Activated CD4-positive, alpha-beta T cell treated with anti-CD3 and anti-CD28 coated beads for 1 hour (primary cell): ENCODE results near the gene KCNB1.

Source experiments
- DNase-seq: peaks from one replicate; pipeline ENCODE4 v3.0.0-alpha.2; 2020

KCNB1 gene

DNA sequence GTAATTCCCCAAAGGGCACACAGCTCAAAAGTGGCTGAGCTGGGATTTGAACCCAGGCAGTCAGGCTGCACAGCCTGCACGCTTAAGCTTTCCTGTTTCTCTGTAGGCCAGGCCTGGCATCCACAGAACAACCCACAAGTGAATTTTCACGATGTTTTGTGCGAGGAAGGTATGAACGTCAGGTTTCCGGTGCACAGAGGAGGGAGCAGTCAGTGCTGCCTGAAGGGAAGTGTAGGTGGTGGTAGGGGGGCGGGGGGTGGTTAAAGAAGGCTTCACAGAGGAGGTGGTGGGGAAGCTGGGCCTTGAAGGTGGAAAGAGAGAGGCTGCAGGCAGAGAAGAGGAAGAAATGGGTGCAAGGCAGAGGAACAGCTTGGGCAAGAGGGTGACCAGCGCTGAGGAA is 14.1 kb downstream of the KCNB1 start:
- DNase-seq, result no peak

- no peak for DNase-seq
Observed at GRCh38 chr20:49466114-49466912, 16.2 kb downstream of the KCNB1 start.

DNA sequence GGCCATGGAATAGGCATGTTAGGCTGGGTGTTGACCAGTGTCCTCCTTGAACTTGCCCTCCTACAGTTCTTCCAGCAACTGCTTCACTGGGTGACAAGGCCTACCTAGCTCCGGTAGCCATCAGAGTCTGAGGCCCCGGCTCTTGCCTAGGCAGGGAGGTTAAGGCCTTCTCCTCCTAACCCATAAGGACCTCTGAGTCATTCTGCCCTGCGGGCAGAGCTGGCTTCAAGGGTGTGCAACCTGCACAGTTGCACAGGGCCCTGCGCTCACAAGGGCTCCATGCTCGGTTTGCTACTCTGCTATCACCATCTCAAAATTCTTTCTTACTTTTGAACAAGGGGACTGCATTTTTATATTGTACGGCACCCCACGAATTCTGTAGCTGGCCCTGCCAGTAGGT is 17.9 kb downstream of the KCNB1 start:
- no peak for DNase-seq

- DNase-seq, result no peak
Observed at GRCh38 chr20:49462626-49463025, 19.8 kb downstream of the KCNB1 start.

DNA sequence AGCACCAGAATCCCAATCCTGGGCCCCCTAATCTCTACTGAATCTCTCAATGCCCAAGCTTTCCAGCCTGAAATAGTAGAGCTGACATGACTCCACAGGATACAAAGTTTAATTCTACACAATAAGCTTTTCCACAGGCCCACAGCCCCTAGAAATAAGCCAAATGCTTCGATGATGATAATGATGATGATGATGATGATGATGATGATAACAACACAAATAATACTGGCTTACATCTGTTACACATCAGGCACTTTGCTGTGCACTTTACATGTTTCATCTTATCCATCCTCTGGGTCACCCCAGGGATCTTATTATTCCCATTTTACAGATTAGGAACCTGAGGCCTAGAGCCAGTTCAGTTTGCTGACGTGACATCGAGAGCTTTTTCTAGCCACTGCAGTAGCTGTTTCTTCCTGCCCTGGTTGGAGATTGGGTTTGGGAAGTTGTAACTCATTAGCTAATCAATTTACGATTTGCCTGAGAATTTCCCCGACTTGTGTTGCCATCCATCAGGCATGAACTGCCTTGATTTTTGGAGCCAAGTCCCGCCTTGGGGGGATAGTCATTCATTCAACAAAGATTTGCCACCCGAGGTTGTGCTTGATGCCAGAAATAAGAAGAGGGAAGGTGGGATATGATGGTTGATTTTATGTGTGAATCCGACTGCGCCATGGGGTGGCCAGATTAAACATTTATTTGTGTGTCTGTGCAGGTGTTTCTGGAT is 20.4 kb downstream of the KCNB1 start:
- DNase-seq, result no peak

DNA sequence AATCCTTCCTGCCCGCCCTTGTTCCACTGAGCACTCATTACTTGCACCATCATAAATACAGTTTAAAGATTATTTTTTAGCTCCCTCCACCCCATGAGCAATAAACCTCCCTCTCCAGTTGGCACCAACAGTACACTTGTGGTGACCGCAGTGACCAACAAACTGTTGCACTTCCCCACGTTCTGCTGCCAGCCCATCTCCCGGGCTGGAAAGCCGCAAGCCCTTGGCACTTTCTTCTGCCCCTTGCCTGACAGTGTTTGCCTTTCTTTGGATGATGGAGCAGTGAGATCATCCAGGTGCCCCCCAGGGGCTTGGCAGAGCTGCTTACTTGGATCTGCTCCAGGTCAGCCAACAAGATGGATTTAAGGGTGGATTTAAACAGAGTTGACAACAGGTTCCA is 21.6 kb downstream of the KCNB1 start:
- DNase-seq, result no peak

DNA sequence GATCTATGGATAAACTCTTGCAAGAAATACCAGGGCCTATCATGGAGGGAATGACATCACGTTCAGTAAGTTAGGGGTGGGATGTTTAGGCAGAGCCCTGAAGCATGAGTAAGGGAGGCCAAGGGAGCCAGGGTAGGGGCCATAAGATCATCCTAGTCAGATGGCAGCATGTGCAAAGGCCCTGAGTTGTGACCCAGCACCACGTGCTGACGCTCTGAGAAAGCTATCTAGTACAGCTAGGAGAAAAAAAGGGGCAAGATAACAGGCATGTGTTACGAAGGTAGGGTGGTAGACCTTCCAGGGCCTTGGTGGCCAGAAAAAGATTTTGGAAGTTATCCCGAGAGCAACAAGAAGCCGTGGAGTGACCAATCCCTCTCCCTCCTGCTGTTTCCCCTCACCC is 22.3 kb downstream of the KCNB1 start:
- no peak for DNase-seq

DNA sequence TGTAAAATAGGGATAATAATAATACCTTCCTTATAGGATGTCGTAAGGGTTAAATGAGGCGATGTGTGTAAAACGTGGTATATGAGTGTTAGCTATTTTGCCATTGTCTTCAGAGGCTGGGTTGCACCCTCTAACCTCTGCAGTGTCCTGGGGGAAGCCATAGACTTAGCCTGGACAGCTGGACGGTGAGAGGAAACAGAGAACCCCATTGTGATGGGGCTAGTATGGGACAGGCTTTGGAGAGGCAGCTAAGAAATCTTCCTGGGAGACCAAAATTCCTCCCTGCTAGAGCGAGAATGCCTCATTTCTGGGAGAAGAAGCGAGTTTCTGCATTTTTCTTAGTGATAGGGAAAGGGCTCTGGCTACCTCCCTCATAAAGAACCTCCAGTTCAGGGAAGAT is 22.8 kb downstream of the KCNB1 start:
- no peak for DNase-seq

DNA sequence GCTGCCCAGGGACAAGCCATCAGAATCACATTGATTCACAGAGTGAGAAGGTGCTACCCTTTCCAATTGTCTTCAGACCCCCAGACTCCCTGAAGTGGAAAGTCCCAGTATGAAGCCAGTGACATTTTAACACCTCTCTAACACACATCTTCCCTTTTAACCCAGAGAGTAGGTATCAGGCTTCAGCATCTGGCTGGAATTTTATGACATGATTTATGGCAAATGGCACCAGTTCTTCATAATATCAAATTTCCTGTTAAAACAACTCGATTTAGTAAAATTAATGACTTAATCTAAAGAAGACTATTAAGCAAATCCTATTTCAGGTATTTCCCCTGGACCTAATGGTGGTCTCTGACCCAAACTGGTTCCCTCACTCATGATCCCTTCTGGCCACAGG is 25.0 kb downstream of the KCNB1 start:
- DNase-seq, result no peak

- no peak for DNase-seq
Observed at GRCh38 chr20:49456646-49457045, 25.8 kb downstream of the KCNB1 start.

DNA sequence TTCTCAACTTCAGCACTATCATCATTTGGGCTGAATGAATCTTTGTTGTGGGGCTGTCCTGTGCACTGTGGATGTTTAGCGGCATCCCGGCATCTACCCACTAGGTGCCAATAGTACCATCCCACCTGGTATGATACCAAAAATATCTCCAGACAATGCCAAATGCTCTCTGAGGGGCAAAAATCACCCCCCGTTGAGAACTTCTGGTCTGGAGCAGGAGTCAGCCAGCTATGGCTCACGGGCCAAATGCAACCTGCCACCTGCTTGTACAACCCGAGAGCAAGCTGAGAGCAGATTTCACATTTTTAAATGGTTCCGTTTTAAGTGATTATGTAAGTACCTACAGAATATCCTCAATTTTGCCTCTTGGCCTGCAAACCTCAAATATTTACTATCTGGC is 26.8 kb downstream of the KCNB1 start:
- DNase-seq, result no peak

DNA sequence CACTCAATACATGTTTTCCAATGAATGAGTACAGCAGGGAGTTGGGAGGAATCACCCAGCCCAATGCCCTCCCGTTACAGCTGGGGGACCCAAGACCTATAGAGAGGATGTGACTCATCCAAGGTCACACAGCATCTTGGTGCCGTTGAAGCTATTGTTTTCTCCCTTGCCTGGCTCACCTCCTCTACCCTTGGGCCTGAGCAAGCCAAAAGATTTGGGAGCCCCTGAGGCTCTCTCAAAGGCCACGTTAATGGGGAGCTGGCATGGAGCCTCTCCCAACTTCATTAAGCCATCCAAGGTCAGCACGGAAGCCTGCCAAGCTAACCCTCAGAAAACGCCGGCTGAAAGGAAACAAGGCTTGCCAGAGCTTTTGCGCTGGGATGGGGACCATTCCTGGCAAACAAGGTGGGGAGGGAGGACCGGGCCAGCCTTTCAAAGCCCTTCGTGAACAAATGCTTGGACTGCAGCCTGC is 30.4 kb downstream of the KCNB1 start:
- DNase-seq, result no peak

- no peak for DNase-seq
Observed at GRCh38 chr20:49450281-49450721, 32.2 kb downstream of the KCNB1 start.

DNA sequence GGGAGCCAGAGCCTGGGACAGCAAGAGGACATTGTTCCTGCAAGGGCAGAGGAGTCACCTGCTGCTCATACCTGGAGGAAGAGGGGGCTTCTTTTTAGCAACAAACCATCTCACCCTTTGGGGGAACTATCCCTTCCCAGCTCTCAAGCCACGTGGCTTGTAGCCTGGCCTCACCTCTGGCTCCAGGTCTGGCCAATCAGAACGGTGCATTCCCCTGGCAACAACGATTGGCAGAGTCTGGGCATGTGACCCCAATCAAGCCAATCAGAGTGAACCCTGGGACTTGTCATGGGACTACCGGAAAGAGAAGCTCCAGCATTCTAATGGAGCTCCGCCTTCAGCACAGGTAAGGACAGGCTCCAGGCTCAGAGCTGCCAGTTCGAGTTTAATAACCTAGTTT is 33.6 kb downstream of the KCNB1 start:
- no peak for DNase-seq

GRCh38 chr20:49447946-49448809 is 34.3 kb downstream of the KCNB1 start:
- no peak for DNase-seq

DNA sequence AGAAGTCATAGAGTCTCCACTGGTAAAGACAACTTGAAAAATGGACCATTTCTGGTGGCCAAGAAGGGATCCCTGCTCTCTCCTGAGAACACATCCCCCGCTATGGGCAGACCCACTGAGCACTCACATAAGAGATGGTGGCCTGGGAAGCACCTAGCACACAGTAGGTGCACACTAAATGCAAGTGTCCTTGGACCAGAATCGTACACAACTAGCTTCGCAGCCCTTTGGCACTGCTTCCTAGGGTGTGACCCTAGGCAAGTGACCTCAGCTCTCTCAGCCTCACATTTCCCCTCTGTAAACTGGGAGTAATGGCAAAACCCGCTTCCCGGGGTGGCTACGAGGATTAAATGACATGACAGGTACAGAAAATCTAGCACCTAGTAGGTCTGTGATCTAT is 35.1 kb downstream of the KCNB1 start:
- no peak for DNase-seq

- DNase-seq, result no peak
Observed at GRCh38 chr20:49446808-49447207, 35.7 kb downstream of the KCNB1 start.

DNA sequence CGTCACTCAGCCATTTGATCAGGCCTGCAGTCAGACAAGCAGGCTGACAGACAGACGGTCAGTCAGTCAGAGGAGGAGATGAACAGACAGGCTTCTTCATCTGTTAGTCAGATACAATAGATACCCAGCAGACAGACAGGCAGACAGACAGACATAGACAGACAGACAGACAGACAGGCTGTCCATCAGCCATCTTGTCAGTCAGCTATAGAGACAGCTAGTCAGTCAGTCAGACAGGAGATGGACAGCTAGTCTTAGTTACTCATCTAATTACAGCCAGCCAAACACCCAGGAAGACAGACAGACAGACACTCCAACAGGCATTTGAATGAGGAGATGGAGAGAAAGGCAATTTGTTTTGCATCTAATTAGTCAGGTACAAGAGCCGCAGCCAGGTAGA is 36.4 kb downstream of the KCNB1 start:
- DNase-seq, result no peak

DNA sequence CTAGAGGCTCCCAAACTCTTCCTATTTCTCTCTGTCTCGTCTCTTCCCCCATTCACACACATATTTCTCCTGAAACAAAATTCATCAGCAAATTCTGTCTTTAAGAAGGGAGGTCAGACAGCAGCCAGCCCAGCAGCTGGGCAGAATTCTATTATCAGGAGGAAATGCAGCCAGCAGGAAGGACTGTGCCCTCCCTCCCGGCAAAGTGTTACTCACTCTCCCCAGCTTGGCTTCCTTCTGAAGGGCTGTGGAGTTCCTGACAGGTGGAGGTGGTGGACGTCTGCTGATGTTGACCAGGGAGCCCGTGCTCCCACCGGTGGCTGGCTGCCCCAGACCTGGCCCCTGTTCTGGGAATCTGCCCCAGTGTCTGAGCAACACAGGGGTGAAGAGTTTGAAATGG is 37.3 kb downstream of the KCNB1 start:
- no peak for DNase-seq

DNA sequence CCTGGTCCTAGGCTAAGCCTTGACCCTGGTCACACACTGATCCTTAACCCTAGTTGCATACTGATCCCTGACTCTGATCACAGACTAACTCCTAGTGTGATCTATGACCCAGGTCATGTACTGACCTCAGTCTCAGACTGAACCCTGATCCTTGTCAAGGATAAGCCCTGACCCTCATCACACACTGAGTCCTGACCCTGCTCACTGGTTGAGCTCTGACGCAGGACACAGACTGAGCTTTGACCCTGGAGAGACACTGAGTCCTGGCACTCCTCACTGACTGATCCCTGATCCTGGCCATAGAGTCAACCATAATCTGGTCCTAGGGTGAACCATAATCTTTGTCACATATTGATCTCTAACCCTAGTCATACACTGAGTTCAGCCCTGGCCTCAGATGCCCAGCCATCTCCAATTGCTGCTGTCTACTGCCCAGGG is 37.9 kb downstream of the KCNB1 start:
- DNase-seq, result no peak

- DNase-seq, result no peak
Observed at GRCh38 chr20:49437057-49437456, 45.4 kb downstream of the KCNB1 start.

- DNase-seq, result no peak
Observed at GRCh38 chr20:49435639-49436038, 46.8 kb downstream of the KCNB1 start.

DNA sequence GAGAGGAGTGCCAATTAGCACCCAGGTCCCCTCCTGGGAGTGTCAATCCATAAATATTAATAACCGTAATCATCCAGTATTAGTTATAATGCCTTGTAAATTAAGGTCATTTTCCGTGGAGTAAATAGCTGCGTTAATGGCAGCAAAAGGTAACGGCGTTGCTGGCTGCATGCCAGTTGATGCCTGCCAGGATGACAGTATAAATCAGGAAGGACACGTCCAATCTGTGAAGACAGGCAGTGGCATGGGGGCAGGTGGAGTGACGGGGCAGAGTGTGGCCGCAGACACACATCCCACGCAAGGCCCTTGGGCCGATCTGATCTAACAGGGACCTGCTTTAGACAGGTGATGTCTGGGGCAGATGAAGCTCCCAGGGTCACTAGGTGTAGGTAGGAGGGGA is 49.1 kb downstream of the KCNB1 start:
- no peak for DNase-seq
